Heart right ventricle (tissue), 16 donors: ENCODE results near the gene FMN2. TPM values are rescaled to one million over a fixed set of nuclear protein-coding genes. Genes with fewer than 3 reads are reported as not detected.
"Not testable (repeated sequence)": the region's sequence is repeated elsewhere in the genome, so short reads cannot be mapped to it uniquely, and the experiment has no call there.

Experiments used
- ATAC-seq, 8 donors: fragments of 200-7000 bp; cut with Tn5 transposase; one replicate each; pipeline ENCODE4 v1.9.1; 2020; ENCODE audit warnings: mild to moderate bottlenecking in 8 of 8, moderate library complexity in 8 of 8, moderate number of reproducible peaks in 1 of 8
- DNase-seq, 2 donors: peaks; one replicate each; pipeline ENCODE4 v3.0.0-alpha.2; 2020
- H3K27ac ChIP-seq, 10 donors: fragments of 200-600 bp; sonication (generic) in 2 of 10; one replicate each; pipeline versions ENCODE4 v1.5.0 to v1.8.0; 2020 to 2022; ENCODE audit warnings: mild to moderate bottlenecking in 3 of 10
- H3K27me3 ChIP-seq, 7 donors: fragments of 200-600 bp; one replicate each; pipeline ENCODE4 v1.8.0; 2021 to 2022; ENCODE audit warnings: mild to moderate bottlenecking in 2 of 7
- H3K36me3 ChIP-seq, 9 donors: fragments of 200-600 bp; sonication (generic) in 1 of 9; one replicate each; pipeline versions ENCODE4 v1.5.0 to v1.8.0; 2020 to 2022; ENCODE audit warnings: mild to moderate bottlenecking in 2 of 9
- H3K4me1 ChIP-seq, 9 donors: fragments of 200-600 bp; sonication (generic) in 1 of 9; one replicate each; pipeline versions ENCODE4 v1.5.0 to v1.8.0; 2020 to 2022; ENCODE audit warnings: mild to moderate bottlenecking in 4 of 9
- H3K4me3 ChIP-seq, 10 donors: fragments of 200-600 bp; sonication (generic) in 2 of 10; one replicate each; pipeline versions ENCODE4 v1.5.0 to v1.8.0; 2020 to 2022; ENCODE audit warnings: mild to moderate bottlenecking in 7 of 10, moderate library complexity in 2 of 10
- H3K9me3 ChIP-seq, 11 donors: fragments of 200-600 bp in 10 of 11; sonication (generic) in 2 of 11; one replicate each; pipeline versions ENCODE4 v1.5.0 to v1.8.0; 2013 to 2022; ENCODE audit warnings: mild to moderate bottlenecking in 2 of 11, control low read depth in 1 of 11, moderate library complexity in 1 of 11
- WGBS, 2 donors: extraction: QIAGEN DNeasy Blood & Tissue Kit; methylation state at CpG; one replicate each; pipeline ENCODE4 v1.1.7; 2013; ENCODE audit warnings: inconsistent platforms in 1 of 2; 5-methylcytosine and 5-hydroxymethylcytosine counted together
- intact Hi-C, 10 donors: fragments of 100-400 bp; cut with DNase I; formaldehyde crosslinking; loops; one replicate each; pipeline versions ENCODE4 v1.11.1 to v1.14.2; 2022
- polyA plus RNA-seq, 2 donors: library from polyadenylated mRNA; stranded (reverse); fragments of 200-250 nt; gene quantifications; one replicate each; pipeline ENCODE4 v1.2.3, GENCODE V29; 2013
- total RNA-seq, 10 donors: library from RNA; stranded (reverse); fragmentation: NEBNext Ultra II Directional in 3 of 10; extraction: Animal tissue kit (Norgen Biotek cat#: 25700) in 3 of 10; gene quantifications; one replicate each; pipeline versions ENCODE4 v1.2.1 to v1.2.4, GENCODE V29; 2021 to 2023
- TF ChIP-seq, protein P1 (sequence below), 9 donors: fragments of 200-600 bp; sonication (generic) in 2 of 9; IDR thresholded peaks; one replicate each; pipeline versions ENCODE4 v1.5.0 to v1.8.0; 2021 to 2022; ENCODE audit warnings: antibody characterized with exemption in 9 of 9, mild to moderate bottlenecking in 5 of 9, moderate library complexity in 1 of 9
- donor health status: Arrhythmogenic right ventricular cardiomyopathy.
- donor health status: ischemic (EF 13 %, LVEDD 7.1; RV severe dilation, severe dysfunction).
- donor health status: healthy with polysubstance abuse.
- donor health status: DM: no; HTN: yes; CAD: no.
- donor health status: DM: no; HTN: no; CAD: no.
- donor health status: ischemic (EF 25% LVEDD 6.9; RV normal size, moderate dysfunction).
- donor health status: ischemic (EF 25% LVEDD 5.7; RV mildly dilated, moderate dysfunction).
- donor health status: healthy.
- donor health status: DM: yes; HTN: yes; CAD: no.
- donor health status: Ischemic cardiomyopathy.
- donor health status: ischemic (EF 35%, LVEDD 5.7; RV mildly dilated, moderate dysfunction).
- donor health status: nonischemic (EF 11% LVEDD 7.7; RV severe dilation, severe dysfunction).
- donor health status: DM: yes; HTN: yes; CAD: no.
- donor health status: PGD.
- donor health status: ischemic (EF 29% LVEDD 5.4; RV normal size, mild dysfunction).
- donor health status: nonischemic (EF 23%, LVEDD 6.1; RV moderate dilation, normal function).

Gene FMN2
- total and polyA plus RNA-seq, 12 donors = 0.03 to 0.70 (median 0.12) TPM; not detected in 9

DNA sequence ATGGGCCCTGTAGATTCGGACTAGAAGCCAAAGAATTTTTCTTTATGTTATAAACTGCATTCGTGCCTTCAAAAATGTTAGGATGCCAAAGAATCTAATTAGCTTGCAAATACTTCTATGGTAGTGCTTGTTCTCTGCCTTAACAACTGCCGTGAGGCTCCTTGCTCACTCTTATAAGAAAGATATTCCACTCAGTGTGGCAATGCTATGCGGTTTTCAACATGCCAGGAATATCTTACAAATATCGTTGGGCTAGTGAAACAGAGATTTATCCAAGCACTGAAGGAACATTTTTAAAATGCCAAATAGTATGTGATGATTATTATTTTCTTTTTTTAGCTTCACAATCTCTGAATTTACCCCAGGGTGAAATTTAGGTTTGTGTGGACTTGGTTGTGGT is 322.0 kb downstream of the FMN2 start:
- intact Hi-C loops = no loop called here
- ATAC-seq (no peak), DNase-seq (no peak)

DNA sequence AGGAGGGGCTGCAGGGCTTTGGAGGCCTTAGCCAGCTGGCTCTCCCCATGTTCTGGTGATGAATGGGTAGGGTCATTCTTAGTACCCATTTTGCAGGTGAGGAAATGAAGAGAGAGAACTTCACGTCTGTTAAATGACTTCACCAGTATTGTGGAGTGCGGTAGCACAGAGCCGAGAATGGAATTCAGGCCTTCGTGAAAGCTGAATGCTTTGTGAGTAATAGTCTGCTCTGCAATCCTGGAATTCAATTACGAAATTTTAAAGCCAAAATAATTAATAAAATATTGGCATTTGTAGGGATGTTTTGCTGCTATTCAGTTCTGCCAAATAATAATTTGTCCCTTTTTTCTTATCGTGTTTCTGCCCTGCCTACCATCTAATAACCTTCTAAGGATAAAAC is 322.6 kb downstream of the FMN2 start:
- no peak for ATAC-seq
- H3K36me3 ChIP-seq = no peaks in the 10 kb centered on the region
- H3K27ac ChIP-seq = no peak overlapping the region
- TF ChIP-seq, protein P1, sequence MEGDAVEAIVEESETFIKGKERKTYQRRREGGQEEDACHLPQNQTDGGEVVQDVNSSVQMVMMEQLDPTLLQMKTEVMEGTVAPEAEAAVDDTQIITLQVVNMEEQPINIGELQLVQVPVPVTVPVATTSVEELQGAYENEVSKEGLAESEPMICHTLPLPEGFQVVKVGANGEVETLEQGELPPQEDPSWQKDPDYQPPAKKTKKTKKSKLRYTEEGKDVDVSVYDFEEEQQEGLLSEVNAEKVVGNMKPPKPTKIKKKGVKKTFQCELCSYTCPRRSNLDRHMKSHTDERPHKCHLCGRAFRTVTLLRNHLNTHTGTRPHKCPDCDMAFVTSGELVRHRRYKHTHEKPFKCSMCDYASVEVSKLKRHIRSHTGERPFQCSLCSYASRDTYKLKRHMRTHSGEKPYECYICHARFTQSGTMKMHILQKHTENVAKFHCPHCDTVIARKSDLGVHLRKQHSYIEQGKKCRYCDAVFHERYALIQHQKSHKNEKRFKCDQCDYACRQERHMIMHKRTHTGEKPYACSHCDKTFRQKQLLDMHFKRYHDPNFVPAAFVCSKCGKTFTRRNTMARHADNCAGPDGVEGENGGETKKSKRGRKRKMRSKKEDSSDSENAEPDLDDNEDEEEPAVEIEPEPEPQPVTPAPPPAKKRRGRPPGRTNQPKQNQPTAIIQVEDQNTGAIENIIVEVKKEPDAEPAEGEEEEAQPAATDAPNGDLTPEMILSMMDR (IDR thresholded peaks at IDR 0.05) = no peak
- H3K4me3 ChIP-seq = no peak overlapping the region
- WGBS, 2 donors = 83 to 84% methylated on average over 6 of the region's 6 CpGs
- intact Hi-C loops = no loop called here
- peaks cover 0 to 9% (median 0%) of the 10 kb centered on the region in 11 donors for H3K9me3 ChIP-seq
- H3K4me1 ChIP-seq = no peaks in the 10 kb centered on the region
- H3K27me3 ChIP-seq = no peaks in the 10 kb centered on the region
- DNase-seq = no peak

More for the DNA sequence above, 322.0 kb downstream of the FMN2 start:
- H3K36me3 ChIP-seq = no peaks in the 10 kb centered on the region
- peaks cover 0 to 6% (median 0%) of the 10 kb centered on the region in 11 donors for H3K9me3 ChIP-seq
- no peaks in the 10 kb centered on the region for H3K4me1 ChIP-seq
- WGBS, 2 donors = 68 to 71% methylated on average over 5 of the region's 5 CpGs
- no peak overlapping the region for H3K4me3 ChIP-seq
- no peak overlapping the region for H3K27ac ChIP-seq
- TF ChIP-seq, protein P1 (IDR thresholded peaks at IDR 0.05) = no peak
- H3K27me3 ChIP-seq = no peaks in the 10 kb centered on the region

DNA sequence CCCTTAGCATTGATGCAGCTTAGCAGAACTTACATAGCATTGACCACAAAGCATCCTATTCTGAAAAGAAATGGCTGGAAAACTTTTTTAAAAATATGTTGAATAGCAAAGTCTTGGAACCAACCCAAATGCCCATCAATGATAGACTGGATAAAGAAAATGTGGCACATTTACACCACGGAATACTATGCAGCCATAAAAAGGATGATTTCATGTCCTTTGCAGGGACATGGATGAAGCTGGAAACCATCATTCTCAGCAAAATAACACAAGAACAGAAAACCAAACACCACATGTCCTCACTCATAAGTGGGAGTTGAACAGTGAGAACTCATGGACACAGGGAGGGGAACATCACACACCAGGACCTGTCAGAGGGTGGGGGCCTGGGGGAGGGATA is 323.3 kb downstream of the FMN2 start:
- 89% methylated on average over 1 of the region's 1 CpG for WGBS, 2 donors

DNA sequence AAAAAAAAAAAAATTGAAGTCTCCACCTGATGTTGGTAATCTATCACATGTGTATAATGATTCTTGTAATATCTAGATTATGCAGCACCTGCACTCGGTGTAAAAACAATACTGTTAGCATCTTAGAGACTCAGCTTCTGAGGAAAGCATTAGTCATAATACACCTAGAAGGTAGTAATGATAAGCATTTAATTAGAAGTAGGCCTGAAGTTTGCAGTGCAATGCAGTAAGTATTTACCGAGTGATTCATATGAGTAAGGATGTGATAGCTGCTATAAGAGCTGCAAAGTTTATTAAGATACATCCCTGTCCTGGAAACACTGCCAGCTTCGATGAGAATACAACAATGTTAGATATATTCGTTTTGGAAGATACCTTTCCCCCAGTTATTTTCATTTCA is 323.8 kb downstream of the FMN2 start:
- peaks cover 0 to 14% (median 0%) of the 10 kb centered on the region in 11 donors for H3K9me3 ChIP-seq
- no peak overlapping the region for H3K27ac ChIP-seq
- no peak overlapping the region for H3K4me3 ChIP-seq
- H3K36me3 ChIP-seq = no peaks in the 10 kb centered on the region
- H3K27me3 ChIP-seq = no peaks in the 10 kb centered on the region
- WGBS, 2 donors = 53 to 54% methylated on average over 4 of the region's 4 CpGs
- DNase-seq (no peak), ATAC-seq (no peak)
- TF ChIP-seq, protein P1 (IDR thresholded peaks at IDR 0.05) = no peak
- intact Hi-C loops = no loop called here
- H3K4me1 ChIP-seq = no peaks in the 10 kb centered on the region

More for the DNA sequence above, 323.3 kb downstream of the FMN2 start:
- H3K27me3 ChIP-seq, H3K4me1 ChIP-seq, H3K36me3 ChIP-seq, intact Hi-C loops, H3K27ac ChIP-seq, DNase-seq, H3K4me3 ChIP-seq, ATAC-seq: not testable (repeated sequence)
- H3K9me3 ChIP-seq = peaks cover 0 to 11% (median 0%) of the 10 kb centered on the region in 11 donors

DNA sequence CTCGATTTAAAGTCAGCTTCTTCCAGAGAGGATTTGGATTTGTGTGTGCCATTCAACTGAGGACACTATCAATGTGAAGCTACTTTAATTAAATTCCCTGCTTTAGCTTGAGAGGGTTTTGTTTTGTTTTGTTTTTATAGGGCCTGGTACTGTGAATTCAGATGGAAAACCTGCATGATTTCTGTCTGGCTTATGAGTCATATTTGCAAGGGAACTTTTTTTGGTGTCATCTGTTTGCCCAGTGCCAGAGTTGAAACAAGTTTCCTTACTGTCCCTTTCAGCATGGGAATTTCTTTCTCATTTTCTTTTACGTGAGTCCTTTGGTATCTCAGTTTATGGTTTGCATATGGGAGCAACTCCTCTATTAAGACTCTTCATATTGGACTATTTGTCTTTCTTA is 325.6 kb downstream of the FMN2 start:
- H3K4me3 ChIP-seq = no peak overlapping the region
- no peak for DNase-seq
- no peaks in the 10 kb centered on the region for H3K36me3 ChIP-seq
- TF ChIP-seq, protein P1 (IDR thresholded peaks at IDR 0.05) = no peak
- H3K27me3 ChIP-seq = no peaks in the 10 kb centered on the region
- 45 to 72% methylated on average over 2 of the region's 2 CpGs for WGBS, 2 donors
- H3K27ac ChIP-seq = no peak overlapping the region
- ATAC-seq = no peak
- peaks cover 0 to 14% (median 0%) of the 10 kb centered on the region in 11 donors for H3K9me3 ChIP-seq
- no peaks in the 10 kb centered on the region for H3K4me1 ChIP-seq
- intact Hi-C loops = no loop called here
